Activated T-cell treated with anti-CD3 and anti-CD28 coated beads, Interleukin-2, amount 50 U/mL, for 72 hours (primary cell): ENCODE measurements around the gene HIBCH. TPM values are rescaled to one million over a fixed set of nuclear protein-coding genes. Genes with fewer than 3 reads are reported as not detected.
"Not testable (repeated sequence)": the region's sequence is repeated elsewhere in the genome, so short reads cannot be mapped to it uniquely, and the experiment has no call there.

Source experiments
- ATAC-seq, 2 donors: fragments of 150-1000 bp; cut with Tn5 transposase; replicated peaks in 1 of 2; 2 replicates each; pipeline ENCODE4 v1.10.0; 2021; ENCODE audit warnings: moderate library complexity in 2 of 2, mild to moderate bottlenecking in 1 of 2
- DNase-seq, 2 donors: peaks; one replicate each; pipeline ENCODE4 v3.0.0; 2021 to 2022; ENCODE audit warnings: mixed read lengths in 1 of 2
- H3K27ac Mint-ChIP-seq: one replicate; pipeline ENCODE4 v1.8.0; 2022; ENCODE audit warnings: mild to moderate bottlenecking, moderate library complexity, mixed read lengths
- H3K27me3 Mint-ChIP-seq: one replicate; pipeline ENCODE4 v1.8.0; 2022; ENCODE audit warnings: low read depth, mixed read lengths
- H3K36me3 Mint-ChIP-seq, 2 donors: one replicate each; pipeline ENCODE4 v1.8.0; 2022; ENCODE audit warnings: mixed read lengths in 2 of 2, mild to moderate bottlenecking in 1 of 2; ENCODE audit not compliant: insufficient read depth in 2 of 2
- H3K4me1 Mint-ChIP-seq: one replicate; pipeline ENCODE4 v1.8.0; 2022; ENCODE audit warnings: low read depth, mixed read lengths
- H3K4me3 Mint-ChIP-seq, 2 donors: one replicate each; pipeline ENCODE4 v1.8.0; 2022; ENCODE audit warnings: mild to moderate bottlenecking in 2 of 2, mixed read lengths in 2 of 2, moderate library complexity in 2 of 2
- H3K9me3 Mint-ChIP-seq, 2 donors: one replicate each; pipeline ENCODE4 v1.8.0; 2022; ENCODE audit warnings: mixed read lengths in 2 of 2
- total RNA-seq, 2 donors: library from RNA; stranded (reverse); gene quantifications; one replicate each; pipeline ENCODE4 v1.2.3, GENCODE V29; 2022

The HIBCH gene
- total RNA-seq, 2 donors from 2014 or later, result 15.2 to 23.8 TPM

DNA sequence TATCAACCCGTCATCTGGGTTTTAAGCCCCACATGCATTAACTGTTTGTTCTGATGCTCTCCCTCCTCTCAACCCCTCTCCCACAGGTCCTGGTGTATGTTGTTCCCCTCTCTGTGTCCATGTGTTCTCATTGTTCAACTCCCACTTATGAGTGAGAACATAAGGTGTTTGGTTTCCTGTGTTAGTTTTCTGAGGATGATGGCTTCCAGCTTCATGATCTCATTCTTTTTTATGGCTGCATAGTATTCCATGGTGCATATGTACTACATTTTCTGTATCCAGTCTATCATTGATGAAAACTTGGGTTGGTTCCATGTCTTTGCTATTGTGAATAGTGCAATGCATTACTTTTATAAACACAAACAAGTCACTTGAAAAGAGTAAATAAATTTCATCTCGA, 16.8 kb upstream of the HIBCH start:
- H3K4me3 Mint-ChIP-seq, result no peak overlapping the region
- no peaks in the 10 kb centered on the region for H3K27me3 Mint-ChIP-seq
- H3K9me3 Mint-ChIP-seq, result no peaks in the 10 kb centered on the region
- no peaks in the 10 kb centered on the region for H3K4me1 Mint-ChIP-seq
- DNase-seq (no peak), ATAC-seq (no peak)
- H3K27ac Mint-ChIP-seq, result no peak overlapping the region
- H3K36me3 Mint-ChIP-seq, result no peaks in the 10 kb centered on the region

DNA sequence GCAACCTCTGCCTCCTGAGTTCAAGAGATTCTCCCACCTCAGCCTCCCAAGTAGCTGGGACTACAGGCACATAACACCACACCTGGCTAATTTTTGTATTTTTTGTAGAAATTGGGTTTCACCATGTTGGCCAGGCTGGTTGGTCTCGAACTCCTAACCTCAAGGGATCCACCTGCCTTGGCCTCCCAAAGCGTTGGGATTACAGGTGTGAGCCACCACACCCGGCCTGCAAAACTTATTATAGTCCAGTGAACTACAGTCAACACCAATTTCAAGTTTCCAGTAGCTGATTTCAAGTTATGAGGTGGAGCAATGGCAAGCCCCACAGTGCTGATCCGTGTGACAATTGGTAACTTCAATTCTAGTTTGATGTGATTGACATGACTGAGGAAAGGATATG, 16.0 kb upstream of the HIBCH start:
- H3K27me3 Mint-ChIP-seq, H3K4me3 Mint-ChIP-seq, ATAC-seq, H3K9me3 Mint-ChIP-seq, H3K36me3 Mint-ChIP-seq, H3K4me1 Mint-ChIP-seq, DNase-seq, H3K27ac Mint-ChIP-seq: not testable (repeated sequence)

DNA sequence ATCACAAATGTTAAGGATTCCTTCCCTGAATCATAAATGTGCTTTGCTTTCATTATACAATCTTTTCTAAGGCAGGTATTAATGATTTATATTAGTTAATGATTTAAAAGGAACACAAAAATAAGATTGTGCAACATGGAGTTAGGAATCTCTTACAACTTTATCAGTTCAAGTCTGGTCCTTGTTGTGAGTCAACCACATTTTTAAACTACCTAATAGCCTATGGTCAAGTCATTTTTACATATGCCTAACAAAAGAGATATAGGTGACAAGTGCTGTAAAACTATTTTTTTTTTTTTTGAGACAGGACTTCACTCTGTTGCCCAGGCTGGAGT, 15.6 kb upstream of the HIBCH start:
- H3K27ac Mint-ChIP-seq, result no peak overlapping the region
- no peaks in the 10 kb centered on the region for H3K9me3 Mint-ChIP-seq
- H3K27me3 Mint-ChIP-seq, result peaks cover 10% of the 10 kb centered on the region
- no peaks in the 10 kb centered on the region for H3K36me3 Mint-ChIP-seq
- DNase-seq (no peak), ATAC-seq (no peak)
- no peaks in the 10 kb centered on the region for H3K4me1 Mint-ChIP-seq
- no peak overlapping the region for H3K4me3 Mint-ChIP-seq

DNA sequence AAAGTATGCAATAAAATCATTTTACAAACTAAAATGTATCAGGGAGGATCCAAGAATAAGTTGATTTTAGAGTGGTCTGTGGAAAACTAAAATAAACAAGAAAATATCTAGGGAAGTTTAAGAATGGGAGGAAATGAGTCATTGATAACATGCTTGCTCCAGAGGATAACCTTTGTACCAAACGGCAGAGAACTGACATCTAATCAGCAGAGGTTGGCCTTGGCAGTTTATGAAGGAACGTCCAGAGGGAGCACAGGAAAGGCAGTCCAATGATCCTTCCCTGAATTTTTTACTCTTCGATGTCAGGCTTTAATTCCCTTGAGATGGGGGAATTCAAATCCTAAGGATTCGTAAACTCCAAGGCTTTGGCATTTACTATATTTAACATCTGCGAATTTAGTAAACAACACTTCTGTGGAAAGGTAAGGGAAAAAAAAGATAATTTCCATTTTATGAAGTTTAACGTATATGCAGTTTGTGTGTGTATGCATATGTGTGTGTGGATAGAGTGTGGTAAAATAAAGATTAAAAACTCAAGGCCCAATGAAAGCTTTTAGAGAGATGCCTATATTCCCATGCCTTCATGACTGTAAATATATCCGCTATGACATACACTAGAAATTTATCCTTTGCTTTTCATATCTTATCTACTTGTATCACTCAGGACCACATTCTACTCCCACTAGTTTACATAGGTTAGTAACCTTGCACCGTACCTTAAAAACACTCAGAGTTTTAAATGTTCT, 15.0 kb upstream of the HIBCH start:
- Mint-ChIP-seq H3K36me3 (no peaks in the 10 kb centered on the region), H3K4me1 (no peaks in the 10 kb centered on the region), H3K9me3 (no peaks in the 10 kb centered on the region), H3K27me3 (peaks cover 15% of the 10 kb centered on the region), H3K4me3 (no peak overlapping the region), H3K27ac (no peak overlapping the region)
- DNase-seq (no peak), ATAC-seq (no peak)

DNA sequence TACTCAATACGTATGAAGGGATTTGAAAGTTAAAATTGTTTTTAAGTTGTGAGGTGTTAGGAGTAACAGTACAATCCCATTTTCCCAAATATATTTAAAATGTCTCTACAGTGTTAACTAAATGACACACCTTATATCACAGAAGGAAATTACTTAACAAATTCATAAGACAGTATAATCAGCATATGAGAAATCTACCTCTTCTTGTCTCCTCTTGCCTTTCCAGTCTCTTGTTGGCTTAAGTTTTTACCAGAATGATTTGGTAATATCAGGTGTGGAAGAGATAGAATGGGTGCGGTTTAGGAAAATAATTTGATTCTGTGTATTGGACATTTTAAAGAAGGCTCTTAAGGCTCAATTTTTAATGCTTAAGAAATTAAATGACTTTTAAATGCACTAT, 14.3 kb upstream of the HIBCH start:
- no peaks in the 10 kb centered on the region for H3K36me3 Mint-ChIP-seq
- H3K4me3 Mint-ChIP-seq, result no peak overlapping the region
- H3K4me1 Mint-ChIP-seq, result no peaks in the 10 kb centered on the region
- peaks cover 20% of the 10 kb centered on the region for H3K27me3 Mint-ChIP-seq
- H3K9me3 Mint-ChIP-seq, result no peaks in the 10 kb centered on the region
- no peak overlapping the region for H3K27ac Mint-ChIP-seq
- DNase-seq, result no peak
- ATAC-seq, result no peak

DNA sequence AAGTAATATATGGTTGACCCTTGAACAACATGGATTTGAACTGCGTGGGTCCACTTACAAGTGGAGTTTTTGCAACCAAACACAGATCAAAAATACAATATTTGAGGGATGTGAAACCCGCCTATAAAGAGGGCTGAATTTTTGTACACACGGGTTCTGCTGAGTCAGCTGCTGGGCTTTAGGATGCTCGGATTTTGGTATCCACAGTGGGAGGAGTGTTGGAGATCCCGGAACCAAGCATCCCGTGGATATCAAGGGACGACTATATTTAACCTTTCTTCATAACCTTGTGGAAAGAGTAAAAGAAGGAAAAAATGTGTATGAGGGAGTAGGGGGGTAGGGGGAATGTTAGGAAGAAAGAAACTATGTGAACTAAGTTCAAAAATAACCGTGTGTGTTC, 13.8 kb upstream of the HIBCH start:
- H3K36me3 Mint-ChIP-seq, result no peaks in the 10 kb centered on the region
- DNase-seq (no peak), ATAC-seq (no peak)
- H3K4me1 Mint-ChIP-seq, result no peaks in the 10 kb centered on the region
- no peak overlapping the region for H3K27ac Mint-ChIP-seq
- no peaks in the 10 kb centered on the region for H3K9me3 Mint-ChIP-seq
- H3K27me3 Mint-ChIP-seq, result peaks cover 20% of the 10 kb centered on the region
- H3K4me3 Mint-ChIP-seq, result no peak overlapping the region

DNA sequence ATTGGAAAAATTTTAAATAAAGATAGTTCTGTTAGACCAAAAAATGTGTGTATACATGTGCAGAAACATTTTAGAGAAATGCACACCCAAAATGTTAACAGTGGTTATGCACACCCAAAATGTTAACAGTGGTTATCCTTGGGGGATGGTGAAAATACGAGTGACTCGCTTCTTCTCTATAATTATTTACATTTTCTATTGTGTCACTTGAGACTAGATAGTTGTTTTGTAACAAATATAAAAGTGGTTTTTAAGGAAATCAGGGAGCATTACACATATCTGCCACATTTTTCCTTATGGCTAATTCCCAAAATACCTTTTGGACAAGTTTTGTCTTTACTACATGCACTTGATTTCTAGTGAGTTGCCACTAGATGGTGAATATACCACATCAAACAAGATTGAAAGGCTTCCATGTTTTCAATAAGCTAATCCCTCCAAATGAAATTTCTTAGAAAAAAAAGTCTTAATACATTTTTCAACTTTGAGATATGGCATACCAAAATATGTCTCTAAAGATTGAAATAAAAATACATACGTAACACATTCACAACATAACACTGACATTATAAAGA, 9.0 kb upstream of the HIBCH start:
- Mint-ChIP-seq H3K27me3 (peaks cover 34% of the 10 kb centered on the region), H3K4me1 (no peaks in the 10 kb centered on the region), H3K36me3 (no peaks in the 10 kb centered on the region), H3K9me3 (no peaks in the 10 kb centered on the region), H3K4me3 (no peak overlapping the region), H3K27ac (no peak overlapping the region)
- ATAC-seq (no peak), DNase-seq (no peak)

DNA sequence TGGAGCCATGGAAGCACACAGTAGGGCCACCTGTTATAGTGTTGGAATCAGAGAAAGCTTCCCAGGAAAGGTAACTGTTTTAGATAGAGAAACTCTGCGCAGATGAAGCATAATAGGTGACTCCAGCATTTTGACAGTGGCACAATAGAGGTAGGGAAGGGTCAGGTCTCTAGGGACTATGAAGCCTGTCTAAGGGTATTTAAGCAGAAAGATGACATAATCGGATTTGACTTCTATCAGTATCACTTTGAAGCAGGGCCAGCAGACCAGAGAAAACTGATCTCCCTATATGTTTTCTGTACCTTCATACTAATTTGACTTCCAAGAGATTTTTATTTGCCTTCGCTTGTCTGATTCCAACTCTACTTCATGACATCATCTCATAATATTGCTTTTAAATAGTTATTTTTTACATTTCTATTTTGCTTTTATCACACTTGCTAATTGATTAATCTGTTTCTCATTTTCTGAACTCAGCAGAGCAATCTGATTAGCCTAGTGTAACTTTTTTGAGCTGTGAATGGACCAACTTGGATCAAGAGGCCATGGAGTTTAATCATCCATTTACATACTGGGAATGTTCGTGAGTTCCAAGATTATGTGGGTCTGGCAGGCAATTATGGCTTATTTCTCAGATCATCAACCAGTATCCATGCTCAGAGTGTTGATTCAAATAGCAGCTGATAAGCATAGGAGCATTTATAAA, 8.4 kb upstream of the HIBCH start:
- DNase-seq (no peak), ATAC-seq (no peak)
- Mint-ChIP-seq H3K9me3 (no peaks in the 10 kb centered on the region), H3K36me3 (no peaks in the 10 kb centered on the region), H3K27me3 (peaks cover 34% of the 10 kb centered on the region), H3K4me3 (no peak overlapping the region), H3K27ac (no peak overlapping the region), H3K4me1 (peaks cover 4% of the 10 kb centered on the region)

DNA sequence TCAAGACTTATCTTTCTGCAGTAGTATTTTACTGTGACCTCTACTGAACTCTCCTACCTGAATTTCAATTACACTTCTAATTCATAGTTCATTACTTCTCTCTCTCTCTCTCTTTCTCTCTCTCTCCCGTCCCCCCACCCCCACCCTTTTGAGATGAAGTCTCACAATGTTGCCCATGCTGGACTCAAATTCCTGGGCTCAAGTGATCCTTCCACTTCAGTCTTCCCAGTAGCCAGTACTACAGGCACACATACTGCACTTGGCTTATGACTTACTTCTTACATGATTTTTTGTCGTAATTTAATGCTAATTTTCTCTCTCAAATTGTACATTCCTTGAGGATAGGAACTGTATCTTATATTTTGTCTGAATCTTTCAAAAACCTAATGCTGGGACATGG, 6.0 kb upstream of the HIBCH start:
- ATAC-seq (no peak), DNase-seq (no peak)
- Mint-ChIP-seq H3K9me3 (no peaks in the 10 kb centered on the region), H3K4me3 (no peak overlapping the region), H3K27me3 (peaks cover 29% of the 10 kb centered on the region), H3K27ac (no peak overlapping the region), H3K36me3 (no peaks in the 10 kb centered on the region), H3K4me1 (peaks cover 23% of the 10 kb centered on the region)

DNA sequence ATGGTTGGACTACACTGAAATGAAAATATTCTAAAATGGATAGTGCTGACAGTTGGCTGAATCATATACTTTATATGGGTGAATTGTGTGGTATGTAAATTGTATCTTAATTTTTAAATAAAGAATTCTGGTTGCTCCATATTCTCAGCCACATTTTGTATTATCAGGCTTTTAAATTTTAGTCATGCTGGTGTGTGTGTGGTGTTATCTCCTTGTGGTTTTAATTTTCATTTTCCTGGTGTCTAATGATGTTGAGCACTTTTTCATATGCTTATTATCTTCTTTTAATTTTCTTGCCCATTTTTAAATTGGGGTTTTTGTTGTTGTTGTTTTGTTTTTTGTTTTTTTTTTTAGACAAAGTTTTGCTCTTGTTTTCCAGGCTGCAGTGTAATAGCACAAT, 3.8 kb upstream of the HIBCH start:
- Mint-ChIP-seq H3K9me3 (no peaks in the 10 kb centered on the region), H3K4me3 (no peak overlapping the region), H3K36me3 (peaks cover 2 to 6% of the 10 kb centered on the region in 2 donors), H3K4me1 (peaks cover 43% of the 10 kb centered on the region), H3K27me3 (peaks cover 14% of the 10 kb centered on the region), H3K27ac (no peak overlapping the region)
- ATAC-seq, result no peak
- DNase-seq, result no peak

DNA sequence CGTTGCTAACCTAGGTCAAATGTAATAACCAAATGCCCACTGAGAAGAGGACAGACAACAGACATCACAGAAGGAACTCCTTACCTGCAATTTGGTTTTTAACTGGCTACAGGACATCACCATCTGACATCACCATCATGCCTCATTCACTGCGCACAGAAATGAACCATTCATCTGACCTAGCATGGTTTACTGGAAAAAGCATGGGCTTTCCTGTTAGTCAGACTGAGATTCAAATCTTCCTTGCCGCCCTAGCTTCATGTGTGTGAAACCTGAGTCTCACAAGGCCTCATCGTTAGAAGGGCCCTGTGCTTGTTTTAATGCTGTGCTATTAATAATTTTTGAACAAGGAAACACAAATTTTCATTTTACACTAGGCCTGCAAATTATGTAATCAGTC, 1.1 kb upstream of the HIBCH start:
- DNase-seq (peak; percentile 66 to 73), ATAC-seq (peak; percentile 62 to 69)
- Mint-ChIP-seq H3K9me3 (no peaks in the 10 kb centered on the region), H3K4me1 (peaks cover 66% of the 10 kb centered on the region), H3K4me3 (peak overlapping the region; percentile 90 to 99), H3K27ac (peak overlapping the region; percentile 91), H3K27me3 (peaks cover 6% of the 10 kb centered on the region), H3K36me3 (peaks cover 2 to 6% of the 10 kb centered on the region in 2 donors)

DNA sequence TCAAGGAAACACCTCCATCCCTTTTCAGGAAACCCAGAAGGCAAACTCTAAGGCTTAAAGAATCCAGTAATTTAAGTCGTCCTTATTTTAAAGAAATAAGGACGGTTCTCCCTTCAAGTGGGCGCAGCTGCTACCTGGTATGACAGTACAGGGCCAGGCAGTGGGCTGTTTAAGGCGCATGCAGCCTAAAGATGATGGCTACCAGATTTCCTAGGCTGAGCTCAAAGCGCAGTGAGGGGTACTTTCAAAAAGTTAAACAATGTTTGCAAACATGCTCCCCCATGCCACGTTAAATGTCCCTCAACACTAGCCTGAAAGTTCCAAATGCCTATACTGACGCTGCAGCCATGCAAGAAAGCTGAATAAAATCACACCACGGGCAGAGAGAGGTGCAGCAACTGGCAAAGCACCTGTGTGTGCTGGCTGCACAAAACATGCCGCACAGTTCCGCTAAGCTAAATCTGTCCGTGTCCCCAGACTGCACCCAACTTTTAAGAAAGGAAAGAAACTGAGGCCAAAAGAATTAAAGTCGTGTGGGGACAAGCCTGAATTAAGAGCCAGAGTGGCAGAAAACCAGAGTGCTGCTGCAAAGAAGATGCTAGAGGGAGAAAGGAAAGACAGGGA, 583 bp downstream of the HIBCH start:
- DNase-seq (peak; percentile 19 to 26), ATAC-seq (peak; percentile 16 to 31)
- Mint-ChIP-seq H3K27ac (peak overlapping the region; percentile 83), H3K9me3 (no peaks in the 10 kb centered on the region), H3K4me3 (peak overlapping the region; percentile 90 to 99), H3K36me3 (peaks cover 6 to 10% of the 10 kb centered on the region in 2 donors), H3K4me1 (peaks cover 78% of the 10 kb centered on the region), H3K27me3 (no peaks in the 10 kb centered on the region)

DNA sequence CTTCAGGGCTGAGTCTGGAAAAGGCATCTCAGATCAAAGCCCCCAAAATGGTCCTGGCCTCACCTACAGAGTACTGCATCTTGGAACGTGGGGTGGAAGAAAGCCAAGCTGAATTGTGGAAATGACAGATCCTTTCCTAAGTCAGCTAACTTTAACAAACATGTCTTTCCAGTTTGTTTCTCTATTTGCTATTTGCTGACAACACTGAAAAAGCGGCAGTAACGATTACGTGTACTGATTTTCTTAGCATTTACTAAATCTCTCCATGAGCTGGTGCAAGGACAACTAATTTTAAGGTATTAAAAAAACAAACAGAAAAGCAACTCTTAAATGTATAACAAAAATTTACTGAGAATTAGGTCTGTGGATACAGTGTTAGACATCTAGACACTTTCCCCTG, 1.1 kb downstream of the HIBCH start:
- DNase-seq (no peak), ATAC-seq (no peak)
- no peaks in the 10 kb centered on the region for H3K9me3 Mint-ChIP-seq
- no peaks in the 10 kb centered on the region for H3K27me3 Mint-ChIP-seq
- peak overlapping the region; percentile 83 for H3K27ac Mint-ChIP-seq
- peak overlapping the region; percentile 90 to 99 for H3K4me3 Mint-ChIP-seq
- peaks cover 81% of the 10 kb centered on the region for H3K4me1 Mint-ChIP-seq
- peaks cover 6 to 10% of the 10 kb centered on the region in 2 donors for H3K36me3 Mint-ChIP-seq
